ENCODE measurements around the gene CNTNAP4.

Gene CNTNAP4

DNA sequence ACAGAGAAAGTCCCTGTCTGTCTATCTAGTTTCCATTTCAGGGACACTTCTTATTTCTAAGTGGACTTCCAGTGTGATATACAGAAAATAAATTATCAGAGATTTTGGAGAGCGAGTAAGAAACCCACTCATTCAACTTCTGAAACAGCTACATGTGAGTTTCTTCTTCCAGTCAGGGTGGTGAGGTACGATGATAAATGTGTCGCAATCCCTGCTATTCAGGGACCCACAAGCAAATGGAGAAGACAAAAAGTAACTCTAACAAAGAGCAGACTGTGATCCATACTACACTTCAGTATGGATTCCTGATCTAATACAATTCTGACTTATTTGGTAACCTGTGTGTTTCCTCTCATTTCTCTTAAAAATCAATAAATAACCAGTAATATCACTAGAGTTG, 16.8 kb downstream of the CNTNAP4 start:
- Histone ChIP-seq H3K4me2 (ENCODE audit: insufficient read depth, low read length) (no peak overlapping the region), H3K79me2 (ENCODE audit: insufficient read depth, low read length) (no peaks in the 10 kb centered on the region), H3K9me3 (ENCODE audit: insufficient read depth, low read length, severe bottlenecking) (no peaks in the 10 kb centered on the region), H3K4me3 (ENCODE audit: low read depth in 1 of 2, low read length in 2 of 2) (no peak overlapping the region), H3K9ac (ENCODE audit: low read depth, low read length) (no peak overlapping the region), H3K27me3 (ENCODE audit: insufficient read depth, low read length, poor library complexity) (no peaks in the 10 kb centered on the region), H3K4me1 (ENCODE audit: insufficient read depth, low read length) (no peaks in the 10 kb centered on the region), H4K20me1 (ENCODE audit: insufficient read depth, low read length) (no peaks in the 10 kb centered on the region), H3K27ac (ENCODE audit: low read length) (no peak overlapping the region), H2AFZ (ENCODE audit: low read depth, low read length) (no peak overlapping the region), H3K36me3 (ENCODE audit: insufficient read depth, low read length) (no peaks in the 10 kb centered on the region)
- ATAC-seq (ENCODE audit: insufficient read depth, low read depth) (no peak), DNase-seq (no peak)
- TF ChIP-seq EZH2 (IDR thresholded peaks at IDR 0.05; ENCODE audit: borderline replicate concordance, low read depth, low read length, severe bottlenecking): no peak
- TF ChIP-seq, protein P1, sequence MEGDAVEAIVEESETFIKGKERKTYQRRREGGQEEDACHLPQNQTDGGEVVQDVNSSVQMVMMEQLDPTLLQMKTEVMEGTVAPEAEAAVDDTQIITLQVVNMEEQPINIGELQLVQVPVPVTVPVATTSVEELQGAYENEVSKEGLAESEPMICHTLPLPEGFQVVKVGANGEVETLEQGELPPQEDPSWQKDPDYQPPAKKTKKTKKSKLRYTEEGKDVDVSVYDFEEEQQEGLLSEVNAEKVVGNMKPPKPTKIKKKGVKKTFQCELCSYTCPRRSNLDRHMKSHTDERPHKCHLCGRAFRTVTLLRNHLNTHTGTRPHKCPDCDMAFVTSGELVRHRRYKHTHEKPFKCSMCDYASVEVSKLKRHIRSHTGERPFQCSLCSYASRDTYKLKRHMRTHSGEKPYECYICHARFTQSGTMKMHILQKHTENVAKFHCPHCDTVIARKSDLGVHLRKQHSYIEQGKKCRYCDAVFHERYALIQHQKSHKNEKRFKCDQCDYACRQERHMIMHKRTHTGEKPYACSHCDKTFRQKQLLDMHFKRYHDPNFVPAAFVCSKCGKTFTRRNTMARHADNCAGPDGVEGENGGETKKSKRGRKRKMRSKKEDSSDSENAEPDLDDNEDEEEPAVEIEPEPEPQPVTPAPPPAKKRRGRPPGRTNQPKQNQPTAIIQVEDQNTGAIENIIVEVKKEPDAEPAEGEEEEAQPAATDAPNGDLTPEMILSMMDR (IDR thresholded peaks at IDR 0.05; ENCODE audit: borderline replicate concordance, extremely low read depth, low read length, poor library complexity, severe bottlenecking): no peak

DNA sequence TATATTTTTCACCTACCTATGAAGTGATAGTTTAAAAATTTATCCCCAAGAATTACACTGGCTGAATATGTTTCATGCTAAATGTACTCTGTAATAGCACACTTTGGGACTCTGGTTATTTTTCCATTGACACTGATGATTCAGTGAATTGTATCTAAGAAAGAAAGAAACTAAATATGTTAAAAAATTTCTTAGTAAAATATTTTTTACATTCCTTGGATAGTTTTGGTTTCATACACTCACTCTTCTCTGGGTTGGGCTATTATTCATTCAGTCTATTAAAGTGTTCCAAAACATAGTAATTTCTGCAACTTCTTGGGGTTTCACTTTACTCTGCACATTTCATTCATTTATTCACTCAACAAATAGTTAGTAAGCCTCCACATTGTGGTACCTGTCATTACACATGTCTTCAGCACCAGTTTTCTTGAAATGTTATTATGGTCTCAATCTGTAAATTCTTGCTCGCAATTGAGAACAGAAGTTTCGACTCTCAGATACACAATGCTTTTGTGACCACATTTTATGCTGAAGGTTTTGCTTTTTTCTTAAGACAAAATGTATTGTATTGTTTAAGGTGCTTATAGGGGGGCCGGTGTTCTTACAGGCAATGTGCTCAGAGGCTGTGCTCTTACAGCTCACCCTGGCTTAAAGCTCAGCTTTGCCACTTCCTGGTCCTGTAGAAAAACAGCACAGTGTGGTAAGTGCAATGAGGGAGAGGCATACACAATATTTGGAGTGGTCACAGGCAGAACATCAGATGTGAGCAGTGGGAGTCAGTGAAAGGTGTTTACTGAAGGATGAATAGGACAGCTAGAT, 17.4 kb downstream of the CNTNAP4 start:
- Histone ChIP-seq H3K4me3 (ENCODE audit: low read depth in 1 of 2, low read length in 2 of 2) (no peak overlapping the region), H2AFZ (ENCODE audit: low read depth, low read length) (no peak overlapping the region), H3K27ac (ENCODE audit: low read length) (no peak overlapping the region), H3K27me3 (ENCODE audit: insufficient read depth, low read length, poor library complexity) (no peaks in the 10 kb centered on the region), H3K9me3 (ENCODE audit: insufficient read depth, low read length, severe bottlenecking) (no peaks in the 10 kb centered on the region), H3K36me3 (ENCODE audit: insufficient read depth, low read length) (no peaks in the 10 kb centered on the region), H3K79me2 (ENCODE audit: insufficient read depth, low read length) (no peaks in the 10 kb centered on the region), H3K9ac (ENCODE audit: low read depth, low read length) (no peak overlapping the region), H3K4me1 (ENCODE audit: insufficient read depth, low read length) (no peaks in the 10 kb centered on the region), H4K20me1 (ENCODE audit: insufficient read depth, low read length) (no peaks in the 10 kb centered on the region), H3K4me2 (ENCODE audit: insufficient read depth, low read length) (no peak overlapping the region)
- DNase-seq: no peak
- TF ChIP-seq EZH2 (IDR thresholded peaks at IDR 0.05; ENCODE audit: borderline replicate concordance, low read depth, low read length, severe bottlenecking): no peak
- ATAC-seq (ENCODE audit: insufficient read depth, low read depth): no peak

DNA sequence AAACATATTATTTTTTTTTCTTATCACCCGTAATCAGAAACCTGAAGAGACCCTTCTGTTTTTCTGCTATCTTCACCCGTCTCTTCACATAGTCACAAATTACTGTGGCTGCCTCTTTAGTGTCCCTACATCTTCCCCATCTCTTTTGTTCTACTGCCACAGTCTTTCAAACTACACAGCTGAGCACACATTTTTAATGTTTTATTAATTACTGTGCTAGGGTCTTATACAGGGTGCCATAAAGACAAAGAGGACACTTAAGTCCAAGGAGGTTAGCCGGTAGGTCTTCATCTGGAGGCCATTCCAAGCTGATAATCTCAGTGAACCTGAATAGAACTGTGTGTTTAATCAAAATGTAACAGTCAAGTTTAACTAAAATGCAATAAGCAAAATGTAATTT, 20.7 kb downstream of the CNTNAP4 start:
- Histone ChIP-seq H3K27ac (ENCODE audit: low read length) (no peak overlapping the region), H3K9me3 (ENCODE audit: insufficient read depth, low read length, severe bottlenecking) (no peaks in the 10 kb centered on the region), H3K4me3 (ENCODE audit: low read depth in 1 of 2, low read length in 2 of 2) (no peak overlapping the region), H3K4me1 (ENCODE audit: insufficient read depth, low read length) (no peaks in the 10 kb centered on the region), H3K36me3 (ENCODE audit: insufficient read depth, low read length) (no peaks in the 10 kb centered on the region), H4K20me1 (ENCODE audit: insufficient read depth, low read length) (no peaks in the 10 kb centered on the region), H3K4me2 (ENCODE audit: insufficient read depth, low read length) (no peak overlapping the region), H3K27me3 (ENCODE audit: insufficient read depth, low read length, poor library complexity) (peaks cover 6% of the 10 kb centered on the region), H3K9ac (ENCODE audit: low read depth, low read length) (no peak overlapping the region), H2AFZ (ENCODE audit: low read depth, low read length) (no peak overlapping the region), H3K79me2 (ENCODE audit: insufficient read depth, low read length) (no peaks in the 10 kb centered on the region)
- DNase-seq: no peak
- no peak for TF ChIP-seq EZH2 (IDR thresholded peaks at IDR 0.05; ENCODE audit: borderline replicate concordance, low read depth, low read length, severe bottlenecking)
- TF ChIP-seq, protein P1 (IDR thresholded peaks at IDR 0.05; ENCODE audit: borderline replicate concordance, extremely low read depth, low read length, poor library complexity, severe bottlenecking): no peak
- no peak for ATAC-seq (ENCODE audit: insufficient read depth, low read depth)

DNA sequence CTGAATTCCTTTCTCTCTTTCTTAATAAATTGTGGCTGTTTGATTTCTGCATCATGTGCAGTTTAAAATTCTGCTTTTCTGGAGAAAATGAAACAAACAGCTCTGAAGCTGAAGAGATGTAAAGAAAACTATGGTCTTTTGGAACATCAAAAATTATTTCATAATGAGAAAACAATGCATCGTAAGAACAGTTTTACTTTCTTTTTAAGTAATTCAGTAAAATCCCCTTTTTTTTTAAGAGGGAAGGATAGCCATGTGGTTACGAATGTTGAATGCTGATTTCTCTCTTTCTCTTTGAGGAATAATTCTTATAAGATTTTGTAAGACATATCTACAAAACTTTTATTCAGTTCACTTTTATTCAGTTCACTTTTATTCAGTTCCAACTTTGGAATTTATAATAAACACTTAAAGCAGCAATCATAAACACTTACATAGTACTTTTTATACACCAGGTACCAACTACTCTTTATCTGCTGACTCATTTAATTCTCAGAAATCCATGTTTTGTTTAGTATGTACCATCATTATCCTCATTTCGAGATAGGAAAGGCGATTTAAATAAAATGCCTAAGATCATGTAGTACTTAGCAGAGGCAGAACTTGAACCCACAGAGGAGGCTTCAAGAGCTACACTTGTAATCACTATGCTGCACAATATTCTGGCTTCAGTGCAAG, 26.6 kb downstream of the CNTNAP4 start:
- no peak overlapping the region for H3K4me3 ChIP-seq (ENCODE audit: low read depth in 1 of 2, low read length in 2 of 2)
- DNase-seq: no peak

More for the DNA sequence above, 26.6 kb downstream of the CNTNAP4 start:
- no peaks in the 10 kb centered on the region for H4K20me1 ChIP-seq (ENCODE audit: insufficient read depth, low read length)
- H3K36me3 ChIP-seq (ENCODE audit: insufficient read depth, low read length): no peaks in the 10 kb centered on the region
- no peak overlapping the region for H3K27ac ChIP-seq (ENCODE audit: low read length)
- no peaks in the 10 kb centered on the region for H3K79me2 ChIP-seq (ENCODE audit: insufficient read depth, low read length)
- TF ChIP-seq, protein P1 (IDR thresholded peaks at IDR 0.05; ENCODE audit: borderline replicate concordance, extremely low read depth, low read length, poor library complexity, severe bottlenecking): no peak
- no peak for TF ChIP-seq EZH2 (IDR thresholded peaks at IDR 0.05; ENCODE audit: borderline replicate concordance, low read depth, low read length, severe bottlenecking)
- H2AFZ ChIP-seq (ENCODE audit: low read depth, low read length): no peak overlapping the region
- no peaks in the 10 kb centered on the region for H3K4me1 ChIP-seq (ENCODE audit: insufficient read depth, low read length)
- no peak for ATAC-seq (ENCODE audit: insufficient read depth, low read depth)
- no peak overlapping the region for H3K9ac ChIP-seq (ENCODE audit: low read depth, low read length)
- peaks cover 6% of the 10 kb centered on the region for H3K27me3 ChIP-seq (ENCODE audit: insufficient read depth, low read length, poor library complexity)
- no peak overlapping the region for H3K4me2 ChIP-seq (ENCODE audit: insufficient read depth, low read length)
- H3K9me3 ChIP-seq (ENCODE audit: insufficient read depth, low read length, severe bottlenecking): no peaks in the 10 kb centered on the region

Data from DND-41 (cell line).